22Rv1 (cell line): ENCODE data around the gene TRAIP.
A peak's percentile ranks its signal among the peaks of the same experiment; 100 is the strongest.

Source experiments
- H3K27ac ChIP-seq: fragments of 450-650 bp; 2 replicates; pipeline ENCODE4 v1.5.1; 2017
- ZFX ChIP-seq: fragments of 450-650 bp; IDR thresholded peaks from 2 replicates; pipeline ENCODE4 v1.6.1; 2017; ENCODE audit warnings: antibody characterized with exemption, borderline replicate concordance
- TF ChIP-seq, protein P1 (sequence below): fragments of 450-650 bp; IDR thresholded peaks from 2 replicates; pipeline ENCODE4 v1.5.1; 2017; ENCODE audit warnings: mild to moderate bottlenecking

The TRAIP gene

DNA sequence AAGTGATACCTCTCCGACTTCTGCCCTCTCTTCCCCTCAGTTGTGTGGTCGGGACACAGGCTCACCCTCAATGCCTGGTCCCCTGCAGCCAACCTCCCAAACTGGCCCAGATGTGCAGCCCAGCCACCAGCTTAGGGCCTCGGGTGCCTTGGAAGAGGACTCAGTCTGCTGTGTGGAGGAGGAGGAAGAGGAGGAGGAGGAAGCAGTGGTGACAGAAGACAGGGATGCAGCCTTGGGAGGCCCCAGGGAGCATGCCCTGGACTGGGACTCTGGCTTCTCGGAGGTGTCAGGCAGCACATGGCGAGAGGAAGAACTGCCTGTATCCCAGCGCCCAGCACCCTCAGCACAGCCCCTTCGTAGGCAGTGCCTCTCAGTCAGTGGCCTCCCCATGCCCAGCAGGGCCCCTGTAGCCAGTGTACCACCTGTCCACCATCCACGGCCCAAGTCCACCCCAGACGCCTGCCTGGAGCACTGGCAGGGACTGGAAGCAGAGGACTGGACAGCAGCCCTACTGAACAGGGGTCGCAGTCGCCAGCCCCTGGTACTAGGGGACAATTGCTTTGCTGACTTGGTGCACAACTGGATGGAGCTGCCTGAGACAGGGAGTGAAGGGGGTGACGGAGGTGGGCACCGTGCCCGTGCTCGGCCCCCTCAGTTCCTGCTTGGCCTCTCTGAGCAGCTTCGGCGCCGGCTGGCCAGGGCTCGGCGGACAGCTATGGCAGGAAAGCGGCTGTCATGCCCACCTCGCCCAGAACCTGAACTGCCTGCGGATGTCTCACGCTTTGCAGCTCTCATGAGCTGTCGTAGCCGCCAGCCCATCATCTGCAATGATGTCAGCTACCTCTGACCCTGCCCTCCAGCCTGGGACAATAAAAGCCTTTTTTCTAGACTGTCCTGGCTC lies 52.0 kb downstream of the TRAIP start:
- H3K27ac ChIP-seq = no peak overlapping the region
- TF ChIP-seq, protein P1, sequence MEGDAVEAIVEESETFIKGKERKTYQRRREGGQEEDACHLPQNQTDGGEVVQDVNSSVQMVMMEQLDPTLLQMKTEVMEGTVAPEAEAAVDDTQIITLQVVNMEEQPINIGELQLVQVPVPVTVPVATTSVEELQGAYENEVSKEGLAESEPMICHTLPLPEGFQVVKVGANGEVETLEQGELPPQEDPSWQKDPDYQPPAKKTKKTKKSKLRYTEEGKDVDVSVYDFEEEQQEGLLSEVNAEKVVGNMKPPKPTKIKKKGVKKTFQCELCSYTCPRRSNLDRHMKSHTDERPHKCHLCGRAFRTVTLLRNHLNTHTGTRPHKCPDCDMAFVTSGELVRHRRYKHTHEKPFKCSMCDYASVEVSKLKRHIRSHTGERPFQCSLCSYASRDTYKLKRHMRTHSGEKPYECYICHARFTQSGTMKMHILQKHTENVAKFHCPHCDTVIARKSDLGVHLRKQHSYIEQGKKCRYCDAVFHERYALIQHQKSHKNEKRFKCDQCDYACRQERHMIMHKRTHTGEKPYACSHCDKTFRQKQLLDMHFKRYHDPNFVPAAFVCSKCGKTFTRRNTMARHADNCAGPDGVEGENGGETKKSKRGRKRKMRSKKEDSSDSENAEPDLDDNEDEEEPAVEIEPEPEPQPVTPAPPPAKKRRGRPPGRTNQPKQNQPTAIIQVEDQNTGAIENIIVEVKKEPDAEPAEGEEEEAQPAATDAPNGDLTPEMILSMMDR = no peak
- TF ChIP-seq ZFX = no peak

DNA sequence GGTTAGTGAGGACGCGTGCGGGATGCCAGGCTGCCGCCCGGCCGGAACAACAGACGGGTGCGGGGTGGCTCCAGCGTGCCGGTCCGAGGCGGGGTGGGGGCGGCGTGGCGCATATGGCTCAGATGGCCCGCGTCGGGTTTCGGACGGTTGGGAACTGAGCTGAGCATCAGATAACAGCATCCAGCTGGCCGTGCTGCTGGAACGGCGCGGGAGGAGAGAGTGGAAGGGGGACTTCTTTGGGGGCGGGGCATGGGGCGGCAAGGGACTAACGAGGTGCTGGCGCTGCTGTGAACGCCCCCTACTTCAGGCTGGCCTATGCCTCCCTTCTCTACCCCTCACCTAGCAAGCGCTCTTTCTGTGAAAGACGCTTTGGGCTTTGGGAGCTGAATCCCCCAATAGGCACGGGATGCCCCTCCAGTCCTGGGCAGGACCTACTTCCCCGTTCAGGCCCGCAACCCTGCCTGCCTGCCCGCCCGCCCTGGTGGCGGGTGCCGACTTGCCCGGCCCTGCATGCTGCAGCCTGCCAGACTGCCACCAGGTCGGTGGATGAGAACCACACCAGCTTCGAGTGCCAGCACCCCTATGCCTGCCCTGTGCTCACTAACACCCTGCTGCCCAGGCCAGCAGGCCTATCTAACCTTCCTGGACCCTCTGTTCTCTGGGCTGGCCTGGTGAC lies 52.8 kb downstream of the TRAIP start:
- no peak overlapping the region for H3K27ac ChIP-seq
- no peak for TF ChIP-seq ZFX

DNA sequence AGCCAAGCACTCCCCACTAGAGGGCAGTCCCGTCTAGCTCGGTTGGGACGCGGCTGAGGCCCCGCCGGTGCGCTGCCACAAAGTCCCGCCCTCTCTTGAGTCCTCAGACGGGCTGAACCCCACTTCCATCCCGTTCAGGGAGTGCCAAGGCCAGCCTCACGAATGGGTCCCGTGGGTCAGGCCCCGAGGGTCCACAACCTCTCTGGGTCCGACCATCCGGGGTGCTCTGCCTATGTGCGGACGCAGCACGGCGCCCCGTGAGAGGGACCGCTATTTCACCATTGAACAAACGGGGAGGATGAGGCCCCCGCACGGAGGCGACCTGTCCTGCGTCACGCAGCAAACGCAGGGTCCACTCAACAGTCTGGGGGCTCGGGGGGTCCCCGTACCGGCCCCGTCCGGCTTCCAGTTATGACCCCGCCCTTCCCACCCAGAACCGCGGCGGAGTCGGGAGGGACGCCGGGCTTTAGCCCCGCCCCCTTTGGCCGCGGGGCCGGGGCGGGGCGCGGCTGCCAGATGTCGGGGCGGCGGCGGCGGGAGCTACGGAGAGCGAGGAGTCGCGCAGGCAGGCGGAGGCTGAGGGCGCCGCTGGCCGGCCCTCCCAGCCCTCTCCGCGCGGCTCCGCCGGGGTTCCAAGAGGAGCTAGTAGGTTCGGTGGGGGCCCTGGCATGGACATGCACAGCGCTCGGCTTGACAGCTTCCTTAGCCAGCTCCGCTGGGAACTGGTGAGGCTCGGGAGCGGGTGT lies 53.5 kb downstream of the TRAIP start, which contains the start of gene INKA1:
Gene INKA1 (plus strand): TSS at position 543 of the 746 bp plus-strand sequence. CDS start 132 bp downstream, at position 675.
- no peak for TF ChIP-seq ZFX
- TF ChIP-seq, protein P1 = peak; percentile 93
- no peak within 1 kb of the TSS for H3K27ac ChIP-seq

DNA sequence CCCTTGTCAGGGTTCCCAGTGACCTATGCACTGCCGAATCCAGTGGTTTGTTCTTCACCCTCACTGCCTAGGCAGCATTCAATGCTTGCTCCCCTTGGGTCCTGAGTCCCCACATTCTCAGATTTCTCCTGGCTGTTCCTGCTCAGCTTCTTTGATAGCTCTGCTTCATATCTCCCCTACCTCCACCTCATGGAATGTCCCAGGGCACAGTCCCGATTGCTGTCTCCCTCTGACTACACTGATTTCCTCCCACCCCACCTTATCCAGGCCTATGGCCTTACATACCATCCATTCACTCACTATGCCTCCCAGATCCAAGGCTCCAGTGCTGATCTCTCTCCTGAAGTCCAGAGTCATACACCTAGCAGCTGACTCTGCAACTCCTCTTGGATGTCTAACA lies 55.2 kb downstream of the TRAIP start:
- TF ChIP-seq, protein P1 = no peak
- TF ChIP-seq ZFX = no peak
- H3K27ac ChIP-seq = no peak overlapping the region

DNA sequence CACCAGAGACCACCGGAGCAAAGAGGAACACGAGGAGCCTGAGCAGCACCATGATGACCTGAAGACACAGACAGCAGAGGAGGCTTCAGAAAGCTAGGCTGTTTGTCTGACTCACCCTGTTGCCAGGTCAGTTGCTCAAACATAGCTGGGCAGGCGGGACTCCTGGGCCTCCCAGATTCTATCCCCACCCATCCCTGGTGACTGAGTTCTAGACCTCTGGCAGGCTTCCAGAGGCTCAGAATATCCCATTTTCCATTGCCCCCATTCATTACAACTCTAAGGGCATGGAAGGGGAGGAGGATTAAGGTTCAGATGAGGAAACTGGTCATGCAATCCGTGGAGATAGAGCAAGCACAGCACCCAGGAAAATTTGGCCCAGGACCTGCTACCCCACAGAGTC lies 56.6 kb downstream of the TRAIP start, which contains the start of gene CDHR4:
Gene CDHR4 (minus strand): TSS at position 113 of the 400 bp plus-strand sequence. CDS start 61 bp downstream, at position 52.
- no peak within 1 kb of the TSS for H3K27ac ChIP-seq
- TF ChIP-seq, protein P1 = no peak
- TF ChIP-seq ZFX = no peak

DNA sequence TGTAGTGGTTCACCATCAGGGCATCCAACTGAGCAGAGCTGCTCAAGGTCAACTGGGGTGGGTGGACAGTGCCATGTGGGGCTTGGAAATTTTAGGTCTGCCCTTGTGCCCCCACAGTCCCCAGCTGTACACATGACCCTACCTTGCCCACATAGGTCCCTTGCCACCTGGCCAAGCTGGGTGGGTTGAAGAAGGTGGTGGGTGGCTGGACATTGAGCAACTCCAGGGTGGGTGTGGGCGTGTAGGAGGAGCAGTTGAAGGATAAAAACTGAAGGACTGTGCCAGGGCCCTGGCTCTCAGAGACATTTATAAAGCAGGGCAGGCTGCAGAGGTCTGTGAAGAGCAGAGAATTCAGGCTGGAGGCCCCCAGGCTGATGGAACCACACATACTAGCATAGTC lies 57.3 kb downstream of the TRAIP start:
- H3K27ac ChIP-seq = no peak overlapping the region
- TF ChIP-seq, protein P1 = no peak
- TF ChIP-seq ZFX = no peak
